ENCODE measurements around the gene LHX8. TPM values are rescaled to one million over a fixed set of nuclear protein-coding genes. Genes with fewer than 3 reads are reported as not detected.
A peak's percentile ranks its signal among the peaks of the same experiment; 100 is the strongest.

LHX8 gene
- total RNA-seq, 2 experiments from 2014 or later, result not detected

DNA sequence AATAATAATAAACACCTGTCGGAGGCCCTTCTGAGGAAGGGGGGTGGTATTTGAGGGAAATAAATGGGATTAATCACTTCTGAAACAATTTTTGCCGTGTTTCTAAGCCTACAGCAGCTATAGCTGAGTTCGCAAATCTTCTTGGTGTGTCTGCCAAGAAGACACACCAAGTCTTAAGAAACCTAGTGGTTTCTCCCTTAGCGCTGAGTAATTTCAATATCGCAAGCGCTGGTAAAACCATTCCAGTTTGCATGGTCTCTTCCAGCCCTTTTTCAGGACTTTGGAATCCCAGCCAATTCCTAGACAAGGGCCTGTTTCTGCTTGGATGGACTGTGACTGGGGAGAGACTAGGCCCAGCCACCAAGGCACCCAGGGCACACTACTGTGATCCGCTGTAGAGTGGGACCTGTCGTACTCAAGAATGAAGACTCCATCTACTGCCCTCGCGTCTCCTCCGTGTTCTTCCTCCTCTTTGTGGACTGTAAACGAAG lies 7.5 kb upstream of the LHX8 start:
- Mint-ChIP-seq H3K4me1 (ENCODE audit: low read depth) (peaks cover 1% of the 10 kb centered on the region), H3K9me3 (ENCODE audit: insufficient read depth) (peaks cover 6% of the 10 kb centered on the region), H3K27ac (no peak overlapping the region), H3K27me3 (ENCODE audit: low read depth) (peaks cover 53% of the 10 kb centered on the region), H3K36me3 (ENCODE audit: low read depth) (peaks cover 8% of the 10 kb centered on the region), H3K4me3 (no peak overlapping the region)
- ATAC-seq, result no peak
- ChIA-PET POLR2A (no interaction called here), CTCF (interaction anchor here (1.3 kb wide), 1 partner anchor 9 kb away, joined by 5 read pairs; no protein-coding TSS in a partner anchor)
- no peak for DNase-seq

DNA sequence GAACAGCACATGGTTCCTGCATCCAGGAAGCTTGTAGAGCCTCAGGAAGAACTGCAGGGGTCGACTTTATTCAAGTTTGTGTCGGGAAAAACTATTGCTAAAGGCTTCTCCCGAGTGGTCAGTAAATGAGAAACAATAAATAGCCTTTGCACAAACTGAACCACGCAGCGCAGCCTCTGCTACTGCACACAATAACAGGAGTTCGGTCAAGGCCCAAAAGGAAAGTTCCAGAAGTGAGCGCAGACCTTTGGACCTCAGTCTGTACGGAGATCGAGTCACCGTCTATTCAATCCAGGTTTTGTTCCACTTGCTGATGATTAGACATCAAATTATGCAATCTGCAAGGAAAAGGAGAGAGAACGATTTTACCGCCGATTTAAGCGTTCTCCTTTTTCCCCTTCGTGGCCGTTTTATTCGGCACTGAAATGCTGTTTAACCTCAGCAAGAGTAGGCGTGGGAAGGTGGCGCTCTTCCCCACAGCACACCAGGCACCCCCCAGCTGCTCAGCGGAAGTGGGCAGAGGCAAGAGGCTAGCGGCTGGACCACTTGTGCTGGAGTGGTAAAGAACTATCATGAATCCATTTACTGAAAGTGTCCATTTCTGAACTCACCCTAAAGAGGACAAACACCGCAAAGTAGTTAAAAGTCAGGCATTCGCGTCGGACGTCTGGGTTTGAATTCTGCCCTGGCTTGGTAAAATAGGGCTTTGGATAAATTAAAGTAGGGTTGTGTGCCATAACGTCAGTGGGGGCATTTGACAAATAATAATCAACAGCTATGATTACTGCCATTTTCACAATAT lies 6.1 kb upstream of the LHX8 start:
- Mint-ChIP-seq H3K4me1 (ENCODE audit: low read depth) (peaks cover 1% of the 10 kb centered on the region), H3K4me3 (no peak overlapping the region), H3K9me3 (ENCODE audit: insufficient read depth) (peaks cover 6% of the 10 kb centered on the region), H3K27ac (no peak overlapping the region), H3K27me3 (ENCODE audit: low read depth) (peaks cover 68% of the 10 kb centered on the region), H3K36me3 (ENCODE audit: low read depth) (peaks cover 18% of the 10 kb centered on the region)
- no peak for ATAC-seq
- CTCF ChIA-PET, result no interaction called here
- POLR2A ChIA-PET, result no interaction called here
- DNase-seq, result no peak

DNA sequence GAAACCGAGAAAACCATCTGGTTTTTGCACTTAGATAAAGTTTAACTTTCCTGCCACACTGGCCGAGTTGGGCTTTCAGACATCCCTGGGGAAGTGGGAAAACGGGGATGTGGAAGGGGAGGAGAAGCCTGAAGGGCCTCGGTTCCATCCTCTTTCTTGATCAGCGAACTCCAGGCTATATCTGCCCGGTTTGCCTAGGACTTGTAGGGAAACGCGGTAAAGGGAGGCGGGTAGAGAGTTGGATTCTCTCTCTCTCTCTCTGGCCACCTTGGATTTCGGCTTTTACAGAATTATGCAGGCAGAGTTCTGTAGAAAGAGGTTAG lies 4.6 kb upstream of the LHX8 start:
- DNase-seq (no peak), ATAC-seq (no peak)
- Mint-ChIP-seq H3K27me3 (ENCODE audit: low read depth) (peaks cover 79% of the 10 kb centered on the region), H3K36me3 (ENCODE audit: low read depth) (peaks cover 26% of the 10 kb centered on the region), H3K4me3 (no peak overlapping the region), H3K27ac (no peak overlapping the region), H3K9me3 (ENCODE audit: insufficient read depth) (peaks cover 6% of the 10 kb centered on the region), H3K4me1 (ENCODE audit: low read depth) (peaks cover 5% of the 10 kb centered on the region)
- ChIA-PET CTCF (no interaction called here), POLR2A (no interaction called here)

DNA sequence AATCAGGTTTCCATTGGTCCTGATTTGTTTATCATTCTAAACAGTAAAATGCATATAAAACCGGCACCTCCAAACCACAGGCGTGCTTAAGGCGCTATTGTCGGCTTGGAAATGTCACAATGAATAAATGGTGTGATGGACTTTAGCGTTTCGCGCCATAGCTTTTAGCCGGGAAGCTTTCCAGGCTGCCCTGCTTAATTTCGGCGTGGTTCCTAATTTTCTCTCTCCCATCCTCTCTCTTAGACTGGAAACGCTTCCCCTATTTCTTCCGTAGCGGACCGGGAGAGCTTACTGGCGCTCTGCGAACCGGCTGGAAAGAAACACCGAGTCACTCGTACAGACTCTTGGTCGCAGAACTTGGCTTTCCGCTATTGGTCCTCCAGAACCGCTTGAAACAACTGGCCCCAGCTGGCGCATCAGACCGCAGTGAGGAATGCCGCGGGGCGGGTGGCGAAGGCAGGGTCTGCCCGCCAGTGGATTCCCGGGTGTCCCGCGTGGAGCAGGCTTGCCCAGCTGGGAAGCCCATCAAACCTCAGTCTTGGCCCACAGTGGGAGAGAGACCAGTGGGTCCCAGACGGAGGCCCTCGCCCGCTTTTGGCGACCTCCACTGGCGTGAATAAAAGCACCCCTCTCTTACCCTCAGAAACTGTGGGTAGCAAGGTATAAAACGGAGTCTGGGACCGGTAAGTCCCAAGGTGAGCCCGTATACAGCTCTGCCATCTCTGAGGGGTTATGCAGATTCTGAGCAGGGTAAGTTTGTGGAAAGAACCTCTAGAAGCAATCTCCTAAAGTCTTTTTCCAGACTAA lies 4.0 kb upstream of the LHX8 start:
- DNase-seq, result no peak
- ChIA-PET POLR2A (no interaction called here), CTCF (no interaction called here)
- Mint-ChIP-seq H3K4me1 (ENCODE audit: low read depth) (peaks cover 11% of the 10 kb centered on the region), H3K4me3 (no peak overlapping the region), H3K27me3 (ENCODE audit: low read depth) (peaks cover 83% of the 10 kb centered on the region), H3K27ac (no peak overlapping the region), H3K36me3 (ENCODE audit: low read depth) (peaks cover 29% of the 10 kb centered on the region), H3K9me3 (ENCODE audit: insufficient read depth) (peaks cover 6% of the 10 kb centered on the region)
- ATAC-seq, result no peak

DNA sequence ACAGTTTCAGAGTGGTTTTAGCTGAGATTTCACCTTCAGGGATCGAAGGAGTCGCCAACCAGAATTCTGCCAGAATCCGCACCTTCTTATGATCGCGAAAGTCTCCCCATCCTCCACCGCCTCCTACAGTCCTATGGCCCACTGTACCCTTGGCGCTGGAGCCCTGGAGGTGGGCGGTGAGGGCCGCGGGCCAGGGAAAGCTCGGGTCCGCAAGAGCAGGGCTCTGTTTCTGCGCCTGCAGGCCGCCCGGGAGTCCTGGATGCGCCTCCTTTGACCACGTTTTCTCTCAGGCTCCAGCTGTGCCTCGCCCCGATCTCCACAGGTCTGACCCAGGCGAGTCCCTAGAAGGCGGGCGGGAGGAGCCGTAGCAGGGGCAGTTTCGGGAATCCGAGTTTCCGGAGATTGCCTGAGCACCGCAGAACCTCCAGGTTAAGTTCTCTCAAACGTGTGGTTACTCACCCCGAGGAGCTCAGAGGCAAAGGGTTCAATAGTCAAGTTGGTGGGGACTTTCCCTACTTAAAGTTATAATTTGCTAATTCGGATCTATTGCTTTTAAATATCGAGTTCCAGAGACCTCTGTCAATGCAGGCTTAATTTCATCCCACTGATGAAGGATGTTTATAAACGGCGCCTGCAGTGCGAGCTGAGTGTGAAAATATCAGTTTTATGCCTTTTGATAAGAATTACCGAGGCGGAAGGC lies 3.2 kb upstream of the LHX8 start:
- ChIA-PET POLR2A (no interaction called here), CTCF (no interaction called here)
- peaks cover 2% of the 10 kb centered on the region for H3K9me3 Mint-ChIP-seq (ENCODE audit: insufficient read depth)
- H3K36me3 Mint-ChIP-seq (ENCODE audit: low read depth), result peaks cover 32% of the 10 kb centered on the region
- H3K27ac Mint-ChIP-seq, result peak overlapping the region; percentile 34
- no peak for ATAC-seq
- no peak for DNase-seq
- H3K4me3 Mint-ChIP-seq, result no peak overlapping the region
- peaks cover 85% of the 10 kb centered on the region for H3K27me3 Mint-ChIP-seq (ENCODE audit: low read depth)
- H3K4me1 Mint-ChIP-seq (ENCODE audit: low read depth), result peaks cover 14% of the 10 kb centered on the region

DNA sequence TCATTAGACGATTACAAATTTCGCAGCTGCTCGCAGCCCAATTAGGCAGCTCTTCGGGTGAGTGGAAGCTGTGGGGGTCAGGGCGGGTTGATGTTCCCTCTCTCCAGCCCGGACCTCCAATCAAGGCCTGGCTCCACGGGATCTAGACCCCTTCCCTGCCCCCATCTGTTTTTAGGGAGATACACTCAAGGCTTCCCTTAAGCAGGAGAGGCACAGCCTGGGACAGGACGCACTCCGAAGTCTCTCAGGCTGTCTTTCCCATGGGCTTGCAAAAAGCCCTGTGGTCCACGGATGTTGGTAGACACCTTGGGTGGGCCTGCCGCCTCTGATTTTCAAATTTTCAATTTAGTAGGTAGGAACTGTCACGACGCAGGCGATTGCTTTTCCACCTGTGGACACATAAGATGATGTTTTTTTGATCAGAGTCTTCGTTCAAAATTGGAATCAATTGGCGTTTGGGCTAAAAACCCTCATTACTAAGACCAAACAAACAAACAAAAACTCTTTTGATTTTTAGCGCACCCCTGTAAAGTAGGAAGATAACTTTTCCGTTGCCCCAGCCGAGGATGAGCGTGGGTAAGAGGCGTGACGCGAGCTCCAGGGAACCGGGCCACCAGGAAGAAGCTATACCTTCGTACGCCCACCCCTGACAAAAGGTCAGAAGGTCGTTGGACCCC lies 2.5 kb upstream of the LHX8 start:
- no peaks in the 10 kb centered on the region for H3K9me3 Mint-ChIP-seq (ENCODE audit: insufficient read depth)
- ATAC-seq (no peak), DNase-seq (no peak)
- CTCF ChIA-PET, result no interaction called here
- H3K4me1 Mint-ChIP-seq (ENCODE audit: low read depth), result peaks cover 14% of the 10 kb centered on the region
- H3K4me3 Mint-ChIP-seq, result no peak overlapping the region
- peaks cover 89% of the 10 kb centered on the region for H3K27me3 Mint-ChIP-seq (ENCODE audit: low read depth)
- POLR2A ChIA-PET, result no interaction called here
- H3K36me3 Mint-ChIP-seq (ENCODE audit: low read depth), result peaks cover 32% of the 10 kb centered on the region
- H3K27ac Mint-ChIP-seq, result peak overlapping the region; percentile 34

DNA sequence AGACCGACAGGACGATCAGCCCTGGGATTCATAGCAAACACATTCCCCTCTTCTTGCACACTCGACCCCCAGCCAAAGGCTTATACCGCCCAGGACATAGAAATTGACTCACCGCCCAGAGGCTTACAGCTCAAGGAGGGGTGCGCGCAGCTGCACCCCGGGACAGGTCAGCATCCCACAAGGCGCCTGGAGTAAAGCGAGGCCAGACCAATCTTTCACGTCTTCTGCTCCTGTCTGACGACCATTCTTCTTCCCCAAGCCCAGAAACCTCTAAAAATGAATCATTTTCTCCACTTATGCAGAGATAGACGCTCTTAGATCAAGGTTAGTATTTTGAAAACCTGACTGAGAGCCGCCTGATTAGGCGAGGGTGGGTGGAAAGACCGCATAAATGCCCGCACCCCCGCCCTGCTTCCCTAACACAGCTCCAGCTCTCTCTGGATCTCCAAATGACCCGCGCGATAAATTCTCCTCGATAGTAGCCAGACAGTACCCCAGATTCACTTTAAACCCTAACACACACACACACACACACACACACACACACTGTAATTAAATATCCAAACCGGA lies 1.9 kb upstream of the LHX8 start:
- Mint-ChIP-seq H3K36me3 (ENCODE audit: low read depth) (peaks cover 32% of the 10 kb centered on the region), H3K27ac (no peak overlapping the region), H3K4me3 (no peak overlapping the region), H3K4me1 (ENCODE audit: low read depth) (peaks cover 14% of the 10 kb centered on the region), H3K9me3 (ENCODE audit: insufficient read depth) (no peaks in the 10 kb centered on the region), H3K27me3 (ENCODE audit: low read depth) (peaks cover 86% of the 10 kb centered on the region)
- no peak for DNase-seq
- ATAC-seq, result no peak
- ChIA-PET CTCF (no interaction called here), POLR2A (no interaction called here)

DNA sequence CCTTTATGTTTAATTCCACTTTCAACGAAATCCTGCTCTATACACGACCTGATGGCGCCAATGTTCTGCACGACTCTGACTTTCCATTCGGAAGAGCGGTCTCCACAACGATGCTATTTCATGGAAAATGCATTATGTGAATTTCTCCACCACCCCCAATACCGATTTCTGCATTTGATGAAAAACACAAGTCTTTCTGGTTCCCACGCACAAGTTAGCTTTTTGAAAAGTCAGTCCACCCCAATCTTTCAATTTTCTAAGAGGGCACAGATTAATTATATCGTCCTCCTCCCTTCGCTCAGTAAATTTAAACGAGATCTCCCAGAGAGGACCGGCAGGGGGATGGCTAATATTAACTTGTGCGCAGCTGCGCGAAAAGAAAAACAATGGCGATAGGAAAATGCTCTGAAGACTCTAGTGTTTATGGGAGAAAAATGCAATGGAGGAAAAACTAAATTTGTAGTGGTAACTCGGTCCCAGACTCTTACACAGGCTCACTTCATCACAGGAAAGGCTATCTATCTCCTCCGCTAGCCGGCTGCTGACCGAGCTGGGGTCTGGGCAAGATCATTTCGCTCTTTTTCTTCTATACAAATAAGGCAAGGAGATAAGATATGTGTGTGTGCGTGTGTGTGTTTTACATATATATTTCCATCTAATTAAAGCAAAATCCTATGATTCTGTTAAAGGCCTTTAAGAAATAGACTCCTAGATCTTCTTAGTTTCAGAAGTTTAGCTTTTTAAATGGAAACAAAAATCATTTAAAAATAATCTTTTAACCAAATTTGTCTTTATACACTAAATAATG lies 1.2 kb upstream of the LHX8 start:
- CTCF ChIA-PET, result no interaction called here
- H3K27me3 Mint-ChIP-seq (ENCODE audit: low read depth), result peaks cover 85% of the 10 kb centered on the region
- no peak overlapping the region for H3K4me3 Mint-ChIP-seq
- H3K36me3 Mint-ChIP-seq (ENCODE audit: low read depth), result peaks cover 32% of the 10 kb centered on the region
- ATAC-seq (no peak), DNase-seq (no peak)
- peaks cover 14% of the 10 kb centered on the region for H3K4me1 Mint-ChIP-seq (ENCODE audit: low read depth)
- POLR2A ChIA-PET, result no interaction called here
- no peaks in the 10 kb centered on the region for H3K9me3 Mint-ChIP-seq (ENCODE audit: insufficient read depth)
- H3K27ac Mint-ChIP-seq, result no peak overlapping the region

DNA sequence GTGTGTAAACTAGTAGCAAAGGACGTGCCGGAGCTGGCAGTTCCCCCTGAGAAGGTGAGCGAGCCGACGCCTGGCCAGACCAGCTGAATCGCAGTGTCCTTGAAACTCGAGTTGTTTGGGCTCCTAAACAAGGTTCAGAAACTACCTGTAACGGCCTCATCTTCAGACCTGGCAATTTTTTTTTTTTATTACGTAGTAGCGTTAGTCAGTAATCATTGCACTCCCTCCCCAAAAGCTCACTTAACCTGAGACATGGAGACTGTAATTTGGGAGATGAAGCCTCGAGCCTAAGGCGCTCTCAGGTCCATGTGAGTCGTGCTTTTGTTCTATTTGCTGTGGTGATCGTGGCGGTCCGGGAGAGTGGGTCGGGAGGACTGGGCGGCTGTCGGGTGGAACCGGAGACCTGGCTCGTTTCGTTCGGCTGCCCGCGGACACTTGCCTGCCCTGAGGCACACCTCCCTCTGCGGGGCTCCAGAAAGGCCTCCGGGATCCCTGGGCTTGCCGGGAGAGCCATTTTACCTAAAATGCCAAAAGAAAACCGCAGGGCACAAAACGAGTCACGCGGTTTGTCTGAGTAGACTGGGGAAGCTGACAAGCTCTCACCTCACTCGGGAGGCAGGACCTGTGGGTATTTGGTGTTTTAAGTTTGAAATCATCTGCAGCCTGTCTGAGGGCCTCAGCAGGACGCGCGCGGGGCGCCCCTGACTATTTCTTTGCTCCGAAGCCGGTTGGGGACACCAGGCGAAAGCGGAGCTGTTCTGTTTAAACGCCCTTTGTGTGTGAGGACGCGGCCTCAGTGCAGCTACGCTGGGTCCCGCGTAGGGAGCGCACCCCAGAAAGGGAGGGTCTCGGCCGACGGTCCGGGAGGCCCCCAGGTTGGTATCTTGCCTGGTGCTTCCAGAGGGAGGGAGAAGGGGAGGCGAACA lies 722 bp downstream of the LHX8 start:
- ATAC-seq (peak; percentile 51), DNase-seq (no peak)
- peak overlapping the region; percentile 39 for H3K27ac Mint-ChIP-seq
- peaks cover 76% of the 10 kb centered on the region for H3K27me3 Mint-ChIP-seq (ENCODE audit: low read depth)
- H3K9me3 Mint-ChIP-seq (ENCODE audit: insufficient read depth), result no peaks in the 10 kb centered on the region
- H3K4me1 Mint-ChIP-seq (ENCODE audit: low read depth), result peaks cover 14% of the 10 kb centered on the region
- H3K36me3 Mint-ChIP-seq (ENCODE audit: low read depth), result peaks cover 26% of the 10 kb centered on the region
- peak overlapping the region; percentile 78 for H3K4me3 Mint-ChIP-seq
- POLR2A ChIA-PET, result no interaction called here
- CTCF ChIA-PET, result interaction anchor here (1.1 kb wide), 1 partner anchor 9 kb away, joined by 5 read pairs; no protein-coding TSS in a partner anchor

DNA sequence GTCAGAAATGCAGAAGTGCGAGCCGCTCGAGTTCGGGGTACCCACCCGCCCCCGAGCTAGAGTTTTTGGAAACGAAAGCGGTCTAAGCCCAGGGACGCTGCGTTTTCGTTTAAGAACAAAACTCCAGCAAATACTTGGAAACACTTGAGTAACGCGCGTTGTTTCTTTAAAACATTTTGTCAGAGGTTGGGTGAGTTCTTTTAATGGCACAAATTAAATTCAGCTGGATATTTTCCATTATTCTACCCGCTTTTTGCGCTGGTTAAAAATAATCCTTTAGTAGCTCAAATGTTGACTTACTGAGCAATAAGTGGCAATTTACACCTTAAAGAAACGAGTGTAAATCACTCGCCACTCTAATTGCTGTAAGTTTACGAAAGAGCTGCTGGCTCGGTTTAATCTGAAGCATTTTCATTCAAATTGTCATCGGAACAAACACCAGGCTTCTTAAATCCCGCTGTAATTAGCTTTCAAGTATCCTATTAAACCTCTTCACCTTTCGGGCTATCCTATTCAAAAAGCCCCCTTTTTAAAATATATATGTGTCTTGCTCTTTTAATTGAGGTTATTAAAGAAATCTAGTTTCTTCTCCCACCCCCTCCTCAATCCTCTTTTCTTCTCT lies 1.5 kb downstream of the LHX8 start:
- Mint-ChIP-seq H3K4me1 (ENCODE audit: low read depth) (peaks cover 14% of the 10 kb centered on the region), H3K9me3 (ENCODE audit: insufficient read depth) (no peaks in the 10 kb centered on the region), H3K36me3 (ENCODE audit: low read depth) (peaks cover 26% of the 10 kb centered on the region), H3K4me3 (peak overlapping the region; percentile 78), H3K27me3 (ENCODE audit: low read depth) (peaks cover 70% of the 10 kb centered on the region), H3K27ac (no peak overlapping the region)
- ChIA-PET POLR2A (no interaction called here), CTCF (interaction anchor here (1.1 kb wide), 1 partner anchor 10 kb away, joined by 5 read pairs; no protein-coding TSS in a partner anchor)
- ATAC-seq, result no peak
- no peak for DNase-seq

All from activated CD8-positive, alpha-beta T cell treated with anti-CD3 and anti-CD28 coated beads, Interleukin-2, amount 10 ng/mL, durations not matched to agents 7 days and 5 days (primary cell).